Body of pancreas (tissue), 4 donors: ENCODE results near the gene TNFRSF4. TPM values are rescaled to one million over a fixed set of nuclear protein-coding genes. Genes with fewer than 3 reads are reported as not detected.

Experiments used
- ATAC-seq: fragments of 150-250 bp; one replicate; pipeline ENCODE4 v1.9.1; 2016
- DNase-seq, 4 donors: peaks; one replicate each; pipeline ENCODE4 v3.0.0-alpha.2; 2019
- H3K27ac ChIP-seq, 4 donors: fragments of 200-600 bp; sonication (generic); 1 replicate in 3 of 4; 2 replicates in 1 of 4; pipeline versions ENCODE4 v1.5.1 to v1.6.1; 2016 to 2019; ENCODE audit warnings: mild to moderate bottlenecking in 1 of 4, mixed read lengths in 1 of 4, moderate library complexity in 1 of 4
- H3K27me3 ChIP-seq, 2 donors: fragments of 200-600 bp; sonication (generic); one replicate each; pipeline ENCODE4 v1.6.0; 2016; ENCODE audit warnings: mild to moderate bottlenecking in 1 of 2
- H3K36me3 ChIP-seq, 2 donors: fragments of 200-600 bp; sonication (generic); replicated peaks in 1 of 2; 2 replicates each; pipeline ENCODE4 v1.5.1; 2016; ENCODE audit warnings: low read depth in 2 of 2; ENCODE audit not compliant: insufficient read depth in 1 of 2
- H3K4me1 ChIP-seq: fragments of 200-600 bp; sonication (generic); one replicate; pipeline ENCODE4 v1.6.0; 2016
- H3K4me3 ChIP-seq, 2 donors: fragments of 200-600 bp; sonication (generic); 1 replicate in 1 of 2; 2 replicates in 1 of 2; pipeline ENCODE4 v1.5.1; 2016 to 2019
- H3K9me3 ChIP-seq, 3 donors: fragments of 200-600 bp; sonication (generic); 1 replicate in 2 of 3; 2 replicates in 1 of 3; pipeline ENCODE4 v1.5.1; 2016
- POLR2A ChIP-seq, 3 donors: fragments of 450-650 bp; IDR thresholded peaks; one replicate each; pipeline ENCODE4 v1.6.1; 2016; ENCODE audit warnings: antibody characterized with exemption in 3 of 3, mild to moderate bottlenecking in 2 of 3
- WGBS, 2 donors: methylation state at CpG; one replicate each; pipeline ENCODE4 v1.1.5; 2017; 5-methylcytosine and 5-hydroxymethylcytosine counted together
- intact Hi-C: fragments of 100-400 bp; cut with DNase I; formaldehyde crosslinking; loops from one replicate; pipeline ENCODE4 v1.15.1; 2023
- total RNA-seq, 2 donors: library from RNA; depleted of rRNA; stranded (reverse); fragments of >200 nt; gene quantifications; one replicate each; pipeline ENCODE4 v1.1.0, GENCODE V29; 2016
- TF ChIP-seq, protein P1 (sequence below), 7 experiments: fragments of 450-650 bp in 4 of 7; fragments of 200-600 bp in 3 of 7; sonication (generic) in 3 of 7; IDR thresholded peaks; one replicate each; pipeline ENCODE4 v1.5.1; 2016 to 2019; ENCODE audit warnings: antibody characterized with exemption in 7 of 7

The TNFRSF4 gene
- total RNA-seq, 2 donors from 2014 or later: 0.99 to 2.6 TPM

DNA sequence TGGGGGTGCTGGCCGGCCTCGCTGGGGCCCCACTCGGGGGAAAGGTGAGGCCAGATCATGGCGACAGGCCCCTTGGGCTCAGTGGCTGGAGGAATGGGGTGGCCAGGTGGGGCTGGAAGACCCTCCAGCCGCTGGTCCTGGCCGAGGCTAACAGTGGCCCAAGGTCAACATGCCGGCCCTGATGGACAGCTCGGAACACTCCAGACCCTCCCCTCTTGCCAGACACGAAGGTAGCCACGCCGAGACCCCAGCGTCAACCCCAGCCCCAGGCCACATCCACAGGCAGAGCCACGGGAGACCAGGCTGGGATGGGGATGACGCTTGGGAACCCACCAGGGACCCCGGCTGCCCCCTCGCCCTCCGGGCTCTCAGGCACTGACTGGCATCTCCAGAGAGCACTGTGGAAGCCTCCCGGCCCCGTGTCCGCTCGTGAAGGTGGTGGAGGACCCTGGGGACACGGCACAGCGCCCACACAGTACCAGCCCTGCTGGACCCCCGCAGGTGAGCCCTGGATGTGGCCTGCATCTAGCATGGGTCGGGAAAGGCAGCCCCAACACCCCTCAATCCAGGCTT, 33.5 kb upstream of the TNFRSF4 start:
- no peaks in the 10 kb centered on the region for H3K9me3 ChIP-seq
- WGBS, 2 donors: 20 to 50% methylated on average over 2 to 25 of the region's 25 CpGs
- H3K27ac ChIP-seq: no peak overlapping the region
- intact Hi-C loops: no loop called here
- H3K36me3 ChIP-seq: no peaks in the 10 kb centered on the region
- ATAC-seq (no peak), DNase-seq (no peak)
- TF ChIP-seq POLR2A (IDR thresholded peaks at IDR 0.05): no peak
- TF ChIP-seq, protein P1, sequence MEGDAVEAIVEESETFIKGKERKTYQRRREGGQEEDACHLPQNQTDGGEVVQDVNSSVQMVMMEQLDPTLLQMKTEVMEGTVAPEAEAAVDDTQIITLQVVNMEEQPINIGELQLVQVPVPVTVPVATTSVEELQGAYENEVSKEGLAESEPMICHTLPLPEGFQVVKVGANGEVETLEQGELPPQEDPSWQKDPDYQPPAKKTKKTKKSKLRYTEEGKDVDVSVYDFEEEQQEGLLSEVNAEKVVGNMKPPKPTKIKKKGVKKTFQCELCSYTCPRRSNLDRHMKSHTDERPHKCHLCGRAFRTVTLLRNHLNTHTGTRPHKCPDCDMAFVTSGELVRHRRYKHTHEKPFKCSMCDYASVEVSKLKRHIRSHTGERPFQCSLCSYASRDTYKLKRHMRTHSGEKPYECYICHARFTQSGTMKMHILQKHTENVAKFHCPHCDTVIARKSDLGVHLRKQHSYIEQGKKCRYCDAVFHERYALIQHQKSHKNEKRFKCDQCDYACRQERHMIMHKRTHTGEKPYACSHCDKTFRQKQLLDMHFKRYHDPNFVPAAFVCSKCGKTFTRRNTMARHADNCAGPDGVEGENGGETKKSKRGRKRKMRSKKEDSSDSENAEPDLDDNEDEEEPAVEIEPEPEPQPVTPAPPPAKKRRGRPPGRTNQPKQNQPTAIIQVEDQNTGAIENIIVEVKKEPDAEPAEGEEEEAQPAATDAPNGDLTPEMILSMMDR (IDR thresholded peaks at IDR 0.05): no peak
- H3K4me1 ChIP-seq: no peaks in the 10 kb centered on the region
- H3K4me3 ChIP-seq: no peak overlapping the region
- H3K27me3 ChIP-seq: no peaks in the 10 kb centered on the region

DNA sequence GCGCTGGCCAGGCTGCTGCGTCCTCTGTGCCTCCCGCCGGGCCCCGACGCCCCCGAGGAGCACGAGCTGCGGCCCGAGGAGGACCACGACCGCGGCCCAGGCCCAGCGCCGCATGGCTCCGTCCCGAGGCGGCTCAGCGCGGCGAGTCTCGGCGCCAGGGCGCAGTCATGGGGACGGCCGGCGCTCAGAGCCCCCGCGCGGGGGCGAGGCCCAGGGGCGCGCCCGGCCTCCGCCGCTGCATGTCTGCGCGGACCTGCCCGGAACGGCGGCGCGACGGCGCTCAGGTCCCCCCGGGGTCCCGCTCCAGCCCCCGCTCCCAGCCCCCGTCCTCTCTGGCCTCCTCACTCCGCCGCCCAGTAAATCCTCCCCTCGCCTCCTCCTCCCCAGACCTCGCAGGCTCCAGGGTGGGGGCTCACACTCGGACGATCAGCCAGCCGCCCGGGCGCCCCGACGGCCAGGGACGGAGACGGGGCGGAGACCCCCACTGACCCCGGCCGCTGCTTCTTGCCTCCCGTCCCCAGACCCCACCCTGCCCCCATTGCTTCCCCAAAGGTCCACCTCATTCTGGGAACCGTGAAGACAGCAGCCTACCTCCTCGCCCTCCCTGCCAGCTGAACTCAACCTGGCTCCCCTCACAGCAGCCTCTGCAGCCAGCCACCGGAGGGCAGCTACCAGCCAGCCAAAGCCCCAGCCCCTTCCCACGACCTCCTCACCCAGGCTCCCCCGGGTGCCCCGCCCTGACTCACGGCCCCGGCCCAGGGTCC, 32.8 kb upstream of the TNFRSF4 start, which contains the start of gene C1QTNF12:
Gene C1QTNF12 (minus strand): TSS at position 146 of the 764 bp plus-strand sequence. CDS start 32 bp downstream, at position 114.
- WGBS, 2 donors: 0 to 4% methylated on average over 2 to 64 of the region's 74 CpGs
- intact Hi-C loops: no loop called here
- Histone ChIP-seq H3K4me1 (no peaks in the 10 kb centered on the region), H3K27ac (no peak within 1 kb of the TSS), H3K4me3 (no peak within 1 kb of the TSS), H3K27me3 (no peaks in the 10 kb centered on the region), H3K36me3 (no peaks in the 10 kb centered on the region), H3K9me3 (no peaks in the 10 kb centered on the region)
- DNase-seq: no peak
- TF ChIP-seq, protein P1 (IDR thresholded peaks at IDR 0.05): no peak
- no peak for TF ChIP-seq POLR2A (IDR thresholded peaks at IDR 0.05)
- ATAC-seq: no peak

GRCh38 chr1:1245817-1246576, 32.0 kb upstream of the TNFRSF4 start:
- WGBS, 2 donors: 38 to 88% methylated on average over 9 to 42 of the region's 45 CpGs
- no peaks in the 10 kb centered on the region for H3K27me3 ChIP-seq

GRCh38 chr1:1245178-1245816, 31.3 kb upstream of the TNFRSF4 start:
- Histone ChIP-seq H3K4me3 (no peak overlapping the region), H3K4me1 (no peaks in the 10 kb centered on the region), H3K9me3 (no peaks in the 10 kb centered on the region), H3K27me3 (no peaks in the 10 kb centered on the region), H3K27ac (no peak overlapping the region), H3K36me3 (no peaks in the 10 kb centered on the region)
- DNase-seq (no peak), ATAC-seq (no peak)
- TF ChIP-seq POLR2A (IDR thresholded peaks at IDR 0.05): no peak
- TF ChIP-seq, protein P1 (IDR thresholded peaks at IDR 0.05): no peak
- 66% methylated on average over 9 of the region's 23 CpGs; no CpG with 5 or more reads in 1 of the 2 donors for WGBS, 2 donors
- intact Hi-C loops: no loop called here

More at GRCh38 chr1:1245817-1246576, 32.0 kb upstream of the TNFRSF4 start:
- Histone ChIP-seq H3K4me1 (no peaks in the 10 kb centered on the region), H3K4me3 (no peak overlapping the region), H3K27ac (no peak overlapping the region), H3K36me3 (no peaks in the 10 kb centered on the region), H3K9me3 (no peaks in the 10 kb centered on the region)
- no peak for DNase-seq
- no peak for ATAC-seq
- intact Hi-C loops: no loop called here
- TF ChIP-seq, protein P1 (IDR thresholded peaks at IDR 0.05): no peak
- TF ChIP-seq POLR2A (IDR thresholded peaks at IDR 0.05): no peak
